Heart left ventricle (tissue), 13 donors: ENCODE measurements around the gene TRAPPC14.

Experiments
- CTCF ChIP-seq, 12 donors: fragments of 200-600 bp; sonication (generic) in 4 of 12; IDR thresholded peaks; one replicate each; pipeline versions ENCODE4 v1.5.0 to v1.8.0; 2018 to 2022; ENCODE audit warnings: antibody characterized with exemption in 12 of 12, mild to moderate bottlenecking in 5 of 12
- POLR2A ChIP-seq, 2 donors: fragments of 450-650 bp; IDR thresholded peaks; one replicate each; pipeline ENCODE4 v1.6.1; 2017; ENCODE audit warnings: antibody characterized with exemption in 2 of 2, mild to moderate bottlenecking in 2 of 2, moderate library complexity in 2 of 2
- donor health status: ischemic (EF 13 %, LVEDD 7.1; RV severe dilation, severe dysfunction).
- donor health status: DM: no; HTN: yes; CAD: no.
- donor health status: DM: no; HTN: no; CAD: no.
- donor health status: ischemic (EF 25% LVEDD 6.9; RV normal size, moderate dysfunction).
- donor health status: ischemic (EF 25% LVEDD 5.7; RV mildly dilated, moderate dysfunction).
- donor health status: ischemic (EF 35%, LVEDD 5.7; RV mildly dilated, moderate dysfunction).
- donor health status: nonischemic (EF 11% LVEDD 7.7; RV severe dilation, severe dysfunction).
- donor health status: DM: yes; HTN: yes; CAD: no.
- donor health status: PGD.
- donor health status: ischemic (EF 29% LVEDD 5.4; RV normal size, mild dysfunction).
- donor health status: nonischemic (EF 23%, LVEDD 6.1; RV moderate dilation, normal function).

GRCh38 chr7:100148225-100148558 is 10.3 kb downstream of the TRAPPC14 start:
- TF ChIP-seq CTCF (IDR thresholded peaks at IDR 0.05) (no peak), POLR2A (IDR thresholded peaks at IDR 0.05) (no peak)
